ENCODE measurements around the gene INA. TPM values are rescaled to one million over a fixed set of nuclear protein-coding genes. Genes with fewer than 3 reads are reported as not detected.

The INA gene
- total RNA-seq, 1 experiment from 2014 or later: not detected

DNA sequence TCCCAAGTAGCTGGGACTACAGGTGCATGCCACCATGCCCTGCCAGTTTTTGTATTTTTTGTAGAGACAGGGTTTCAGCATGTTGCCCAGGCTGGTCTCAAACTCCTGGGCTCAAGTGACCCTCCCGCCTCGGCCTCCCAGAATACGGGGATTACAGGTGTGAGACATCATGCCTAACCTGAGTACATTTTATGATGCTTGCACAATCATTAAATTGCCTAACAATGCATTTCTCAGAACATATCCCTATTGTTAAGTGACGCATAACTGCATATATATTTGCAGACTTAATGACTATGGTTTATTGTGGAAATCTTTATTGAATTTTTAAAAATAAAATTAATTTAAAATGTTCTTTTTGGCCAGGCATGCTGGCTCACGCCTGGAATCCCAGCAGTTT is 30.7 kb downstream of the INA start:
- no peak overlapping the region for H3K4me3 ChIP-seq
- no peak for DNase-seq
- H3K36me3 ChIP-seq: peaks cover 32% of the 10 kb centered on the region
- H3K9me3 ChIP-seq: no peaks in the 10 kb centered on the region
- no peaks in the 10 kb centered on the region for H3K27me3 ChIP-seq

DNA sequence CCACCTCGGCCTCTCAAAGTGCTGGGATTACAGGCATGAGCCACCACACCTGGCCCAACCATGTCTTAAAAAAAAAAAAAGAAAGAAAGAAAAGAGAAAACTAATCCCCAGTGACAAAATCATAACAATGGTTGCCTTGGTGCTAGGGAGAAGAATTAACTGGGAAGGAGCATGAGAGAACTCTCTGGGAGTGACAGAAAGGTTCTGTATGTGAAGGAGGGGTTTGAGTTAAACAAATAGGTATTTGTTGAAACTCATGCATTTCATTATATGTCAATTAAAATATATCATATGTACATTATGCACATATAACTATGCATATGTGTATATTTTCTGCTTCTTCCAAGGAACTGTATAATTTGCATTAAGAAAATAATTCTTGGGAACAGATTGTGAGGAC is 33.3 kb downstream of the INA start:
- Histone ChIP-seq H3K36me3 (peaks cover 43% of the 10 kb centered on the region), H3K27me3 (no peaks in the 10 kb centered on the region), H3K9me3 (no peaks in the 10 kb centered on the region), H3K4me3 (no peak overlapping the region)
- DNase-seq: no peak

DNA sequence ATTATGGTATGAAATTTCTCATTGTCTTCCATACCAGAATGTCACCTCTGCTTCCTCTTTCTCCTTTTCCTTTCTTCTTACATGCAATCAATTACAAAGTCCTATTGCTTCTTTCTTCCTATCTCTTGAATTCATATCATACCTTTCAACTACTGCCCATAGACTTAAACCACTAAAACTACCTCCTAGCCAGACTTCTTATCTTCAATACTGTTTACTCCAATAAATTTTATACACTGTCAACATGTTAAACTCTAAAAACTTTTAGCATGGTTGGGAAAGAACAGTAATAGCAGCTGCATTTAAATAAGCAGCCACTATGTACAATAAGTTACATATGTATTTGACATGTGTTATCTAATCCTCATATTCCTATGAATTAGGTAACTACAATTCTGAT is 39.1 kb downstream of the INA start:
- no peaks in the 10 kb centered on the region for H3K9me3 ChIP-seq
- H3K27me3 ChIP-seq: no peaks in the 10 kb centered on the region
- no peak overlapping the region for H3K4me3 ChIP-seq
- DNase-seq: no peak
- peaks cover 33% of the 10 kb centered on the region for H3K36me3 ChIP-seq

DNA sequence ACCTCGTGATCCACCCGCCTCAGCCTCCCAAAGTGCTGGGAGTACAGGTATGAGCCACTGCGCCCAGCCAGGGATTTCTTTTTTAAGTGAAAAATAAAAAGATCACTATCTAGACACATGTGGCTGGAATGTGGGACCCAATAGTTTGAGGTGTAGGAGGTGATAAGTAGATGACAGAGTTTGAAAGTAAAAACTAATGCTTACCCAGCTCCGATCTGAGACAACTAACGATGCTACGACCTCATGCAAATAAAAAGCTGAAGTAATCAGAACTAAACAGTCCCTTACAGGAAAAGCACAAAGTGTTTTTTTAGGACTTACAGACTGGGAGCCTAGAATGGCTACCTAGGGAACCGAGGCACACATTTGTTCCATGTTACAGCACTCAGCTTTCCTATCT is 51.0 kb downstream of the INA start:
- DNase-seq: no peak
- H3K27me3 ChIP-seq: no peaks in the 10 kb centered on the region
- no peak overlapping the region for H3K4me3 ChIP-seq
- H3K9me3 ChIP-seq: no peaks in the 10 kb centered on the region
- H3K36me3 ChIP-seq: peaks cover 53% of the 10 kb centered on the region

DNA sequence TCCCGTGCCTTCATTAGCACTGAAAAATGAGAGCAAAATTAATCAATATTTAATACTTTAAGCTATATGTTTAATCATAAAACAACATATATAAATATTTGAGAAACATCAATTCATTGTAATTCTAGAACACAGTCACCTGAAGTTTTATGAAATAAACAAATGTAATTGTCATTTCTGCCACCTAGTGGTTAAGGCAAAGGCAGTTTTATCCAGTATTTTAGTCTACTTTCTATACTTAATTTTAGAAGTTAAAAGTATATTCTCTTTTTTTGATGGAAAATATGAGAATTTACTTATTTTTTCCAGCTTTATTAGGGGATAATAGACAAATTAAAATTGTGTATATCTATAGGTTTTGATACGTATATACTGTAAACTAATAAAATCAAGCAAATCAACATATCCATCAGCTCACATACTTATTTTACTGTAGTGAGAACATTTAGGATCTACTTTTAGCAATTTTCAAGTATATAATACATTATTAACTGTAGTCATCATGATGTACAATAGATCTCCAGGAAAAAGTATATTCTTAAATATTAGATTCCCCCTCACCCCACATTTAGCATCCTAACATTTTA is 57.1 kb downstream of the INA start:
- peaks cover 46% of the 10 kb centered on the region for H3K36me3 ChIP-seq
- no peak for DNase-seq
- no peaks in the 10 kb centered on the region for H3K9me3 ChIP-seq
- H3K27me3 ChIP-seq: no peaks in the 10 kb centered on the region
- no peak overlapping the region for H3K4me3 ChIP-seq

DNA sequence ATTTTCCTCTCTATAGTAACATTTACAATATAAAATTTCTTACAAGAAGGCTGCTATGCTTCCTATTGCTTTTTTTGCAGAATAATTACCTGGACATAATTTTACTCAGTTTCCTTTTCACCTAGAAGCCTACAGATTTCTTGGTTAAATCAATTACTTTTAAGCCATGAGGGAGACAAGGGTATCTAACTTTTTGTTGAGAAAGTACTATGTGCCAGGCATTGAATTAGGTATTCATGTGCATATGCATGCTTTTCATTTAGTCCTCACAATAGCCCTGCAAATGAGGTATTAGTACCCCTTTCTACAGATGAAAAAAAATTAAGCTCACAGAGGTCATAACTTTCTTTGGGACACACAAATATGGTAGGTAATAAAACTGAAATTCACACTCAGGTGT is 57.6 kb downstream of the INA start:
- Histone ChIP-seq H3K27me3 (no peaks in the 10 kb centered on the region), H3K4me3 (no peak overlapping the region), H3K36me3 (peaks cover 46% of the 10 kb centered on the region), H3K9me3 (no peaks in the 10 kb centered on the region)
- DNase-seq: no peak

DNA sequence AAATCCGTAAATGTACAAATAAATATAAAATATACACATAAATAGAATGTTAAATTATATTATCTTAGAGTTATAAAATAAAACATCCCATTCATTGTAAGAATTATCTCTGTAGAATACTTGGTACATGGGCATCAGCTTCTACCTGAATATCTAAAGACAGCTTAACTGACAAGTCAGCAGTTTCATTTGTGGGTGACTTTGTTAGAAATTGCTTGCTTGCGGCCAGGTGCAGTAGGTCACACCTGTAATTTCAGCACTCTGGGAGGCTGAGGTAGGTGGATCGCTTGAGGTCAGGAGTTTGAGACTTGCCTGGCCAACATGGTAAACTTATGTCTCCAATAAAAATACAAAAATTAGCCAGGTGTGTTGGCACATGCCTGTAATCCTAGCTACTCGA is 59.4 kb downstream of the INA start:
- Histone ChIP-seq H3K9me3 (no peaks in the 10 kb centered on the region), H3K27me3 (no peaks in the 10 kb centered on the region), H3K36me3 (peaks cover 37% of the 10 kb centered on the region), H3K4me3 (no peak overlapping the region)
- DNase-seq: no peak

Other genes with a start within 250 kb of the INA start
- 9.9 and 23.5 TPM in 2 replicates for gene NT5C2, start 83.9 kb upstream of the INA start, total RNA-seq (2014; rRNA removed; shearing (Covaris generic); ENCODE audit: low replicate concordance)
- 0.03 TPM in 1 of 2 replicates, not detected in the other for gene RPEL1, start 31.3 kb upstream of the INA start, total RNA-seq (2014; rRNA removed; shearing (Covaris generic); ENCODE audit: low replicate concordance)
- gene PCGF6, start 74.0 kb downstream of the INA start, total RNA-seq (2014; rRNA removed; shearing (Covaris generic); ENCODE audit: low replicate concordance): 19.5 and 31.0 TPM in 2 replicates
- gene TAF5, start 90.8 kb downstream of the INA start, total RNA-seq (2014; rRNA removed; shearing (Covaris generic); ENCODE audit: low replicate concordance): 6.8 and 9.0 TPM in 2 replicates
- 342 and 2,124 TPM in 2 replicates for gene ATP5MK, start 119.3 kb downstream of the INA start, total RNA-seq (2014; rRNA removed; shearing (Covaris generic); ENCODE audit: low replicate concordance)
- gene PDCD11, start 119.5 kb downstream of the INA start, total RNA-seq (2014; rRNA removed; shearing (Covaris generic); ENCODE audit: low replicate concordance): 36.6 and 42.5 TPM in 2 replicates
- gene CALHM2, start 175.2 kb downstream of the INA start, total RNA-seq (2014; rRNA removed; shearing (Covaris generic); ENCODE audit: low replicate concordance): not detected in 2 replicates
- gene CALHM1, start 181.8 kb downstream of the INA start, total RNA-seq (2014; rRNA removed; shearing (Covaris generic); ENCODE audit: low replicate concordance): not detected in 2 replicates
- not detected in 2 replicates for gene CALHM3, start 202.1 kb downstream of the INA start, total RNA-seq (2014; rRNA removed; shearing (Covaris generic); ENCODE audit: low replicate concordance)
- not detected in 2 replicates for gene NEURL1, start 216.6 kb downstream of the INA start, total RNA-seq (2014; rRNA removed; shearing (Covaris generic); ENCODE audit: low replicate concordance)